Measurements from ENCODE around the gene EFNB2. TPM values are rescaled to one million over a fixed set of nuclear protein-coding genes. Genes with fewer than 3 reads are reported as not detected.
A peak's percentile ranks its signal among the peaks of the same experiment; 100 is the strongest.

EFNB2 gene
- total RNA-seq, 2 donors from 2014 or later = 46.1 to 52.4 TPM

GRCh38 chr13:106532111-106532929 is 3.1 kb downstream of the EFNB2 start:
- TF ChIP-seq POLR2AphosphoS5 (IDR thresholded peaks at IDR 0.05) (no peak), POLR2A (IDR thresholded peaks at IDR 0.05) (no peak), CTCF (IDR thresholded peaks at IDR 0.05) (no peak)

GRCh38 chr13:106530980-106531481 is 4.4 kb downstream of the EFNB2 start:
- peak overlapping the region in 1 of 2 donors; percentile 1 for H3K4me3 ChIP-seq
- H3K4me1 ChIP-seq (replicated peaks) = no peaks in the 10 kb centered on the region
- no peaks in the 10 kb centered on the region for H3K27me3 ChIP-seq (replicated peaks; ENCODE audit: insufficient read depth)
- TF ChIP-seq POLR2A (IDR thresholded peaks at IDR 0.05) (no peak), POLR2AphosphoS5 (IDR thresholded peaks at IDR 0.05) (no peak), CTCF (IDR thresholded peaks at IDR 0.05) (no peak)
- intact Hi-C loops (cut with DNase I) = loop anchor here (10.0 kb wide), 2 partner anchors 384 to 604 kb away; no protein-coding TSS in a partner anchor
- WGBS = 50% methylated on average over 8 of the region's 8 CpGs
- H3K36me3 ChIP-seq = no peaks in the 10 kb centered on the region
- DNase-seq (ENCODE audit: low spot score) = no peak
- no peaks in the 10 kb centered on the region for H3K9me3 ChIP-seq
- H3K27ac ChIP-seq = peak overlapping the region; percentile 29 to 42

More at GRCh38 chr13:106532111-106532929, 3.1 kb downstream of the EFNB2 start:
- intact Hi-C loops (cut with DNase I) = loop anchor here (2.0 to 10.0 kb wide), 3 partner anchors 382 to 1960 kb away; no protein-coding TSS in a partner anchor
- no peaks in the 10 kb centered on the region for H3K4me1 ChIP-seq (replicated peaks)
- no peak for DNase-seq (ENCODE audit: low spot score)
- H3K4me3 ChIP-seq = peak overlapping the region; percentile 64 to 69
- 21% methylated on average over 18 of the region's 18 CpGs for WGBS
- no peaks in the 10 kb centered on the region for H3K27me3 ChIP-seq (replicated peaks; ENCODE audit: insufficient read depth)
- H3K9me3 ChIP-seq = no peaks in the 10 kb centered on the region
- H3K36me3 ChIP-seq = no peaks in the 10 kb centered on the region
- peak overlapping the region; percentile 57 to 81 for H3K27ac ChIP-seq

- intact Hi-C loops (cut with DNase I) = loop anchor here (10.0 kb wide), 2 partner anchors 384 to 604 kb away; no protein-coding TSS in a partner anchor
- Histone ChIP-seq H3K4me3 (peak overlapping the region in 1 of 2 donors; percentile 1), H3K27me3 (replicated peaks; ENCODE audit: insufficient read depth) (no peaks in the 10 kb centered on the region), H3K4me1 (replicated peaks) (no peaks in the 10 kb centered on the region), H3K36me3 (no peaks in the 10 kb centered on the region), H3K27ac (peak overlapping the region; percentile 29 to 42), H3K9me3 (no peaks in the 10 kb centered on the region)
- 49% methylated on average over 11 of the region's 11 CpGs for WGBS
- DNase-seq (ENCODE audit: low spot score) = no peak
- no peak for TF ChIP-seq CTCF (IDR thresholded peaks at IDR 0.05)
- TF ChIP-seq POLR2AphosphoS5 (IDR thresholded peaks at IDR 0.05) = peak; percentile 11
- TF ChIP-seq POLR2A (IDR thresholded peaks at IDR 0.05) = no peak
Measured at GRCh38 chr13:106530171-106530851, 5.2 kb downstream of the EFNB2 start.

GRCh38 chr13:106529415-106530170 is 5.9 kb downstream of the EFNB2 start:
- TF ChIP-seq CTCF (IDR thresholded peaks at IDR 0.05) (no peak), POLR2AphosphoS5 (IDR thresholded peaks at IDR 0.05) (no peak), POLR2A (IDR thresholded peaks at IDR 0.05) (no peak)
- Histone ChIP-seq H3K9me3 (no peaks in the 10 kb centered on the region), H3K4me1 (replicated peaks) (no peaks in the 10 kb centered on the region), H3K27ac (peak overlapping the region in 1 of 2 donors; percentile 29), H3K27me3 (replicated peaks; ENCODE audit: insufficient read depth) (no peaks in the 10 kb centered on the region), H3K36me3 (no peaks in the 10 kb centered on the region), H3K4me3 (no peak overlapping the region)
- 56% methylated on average over 8 of the region's 8 CpGs for WGBS
- no peak for DNase-seq (ENCODE audit: low spot score)
- intact Hi-C loops (cut with DNase I) = loop anchor here (10.0 kb wide), 2 partner anchors 385 to 605 kb away; no protein-coding TSS in a partner anchor
